Measurements from ENCODE around the gene OTUD4.
"Not testable (repeated sequence)": the region's sequence is repeated elsewhere in the genome, so short reads cannot be mapped to it uniquely, and the experiment has no call there.

The OTUD4 gene

GRCh38 chr4:145179281-145179860, 1.0 kb downstream of the OTUD4 start:
- no peak for DNase-seq

GRCh38 chr4:145178740-145179280, 1.6 kb downstream of the OTUD4 start:
- DNase-seq: no peak

GRCh38 chr4:145177906-145178538, 2.4 kb downstream of the OTUD4 start:
- no peak for DNase-seq

- DNase-seq: no peak
Observed at GRCh38 chr4:145177511-145177905, 2.9 kb downstream of the OTUD4 start.

GRCh38 chr4:145176641-145177432, 3.6 kb downstream of the OTUD4 start:
- no peak for DNase-seq

- no peak for DNase-seq
Observed at GRCh38 chr4:145171911-145172310, 8.5 kb downstream of the OTUD4 start.

GRCh38 chr4:145170223-145170622, 10.2 kb downstream of the OTUD4 start:
- no peak for DNase-seq

- DNase-seq: no peak
Observed at GRCh38 chr4:145168581-145169187, 11.7 kb downstream of the OTUD4 start.

GRCh38 chr4:145167887-145168286, 12.5 kb downstream of the OTUD4 start:
- DNase-seq: no peak

- DNase-seq: no peak
Observed at GRCh38 chr4:145161549-145161948, 18.8 kb downstream of the OTUD4 start.

GRCh38 chr4:145156986-145157385, 23.4 kb downstream of the OTUD4 start:
- no peak for DNase-seq

- DNase-seq: no peak
Observed at GRCh38 chr4:145155268-145155870, 25.0 kb downstream of the OTUD4 start.

GRCh38 chr4:145154573-145154972, 25.8 kb downstream of the OTUD4 start:
- no peak for DNase-seq

- DNase-seq: no peak
Observed at GRCh38 chr4:145153904-145154298, 26.5 kb downstream of the OTUD4 start.

GRCh38 chr4:145153181-145153903, 27.0 kb downstream of the OTUD4 start:
- no peak for DNase-seq

GRCh38 chr4:145148980-145149379, 31.4 kb downstream of the OTUD4 start:
- no peak for DNase-seq

GRCh38 chr4:145136219-145136618, 44.2 kb downstream of the OTUD4 start:
- not testable (repeated sequence) for DNase-seq

GRCh38 chr4:145132511-145133098, 47.8 kb downstream of the OTUD4 start:
- no peak for DNase-seq

- DNase-seq: no peak
Observed at GRCh38 chr4:145131848-145132247, 48.5 kb downstream of the OTUD4 start.

GRCh38 chr4:145130788-145131399, 49.5 kb downstream of the OTUD4 start:
- no peak for DNase-seq

- no peak for DNase-seq
Observed at GRCh38 chr4:145130130-145130529, 50.3 kb downstream of the OTUD4 start.
